ENCODE data around the gene CPSF4L. TPM values are rescaled to one million over a fixed set of nuclear protein-coding genes. Genes with fewer than 3 reads are reported as not detected.
A peak's percentile ranks its signal among the peaks of the same experiment; 100 is the strongest.

CPSF4L gene
- total and polyA plus RNA-seq, 2 donors from 2014 or later: not detected

DNA sequence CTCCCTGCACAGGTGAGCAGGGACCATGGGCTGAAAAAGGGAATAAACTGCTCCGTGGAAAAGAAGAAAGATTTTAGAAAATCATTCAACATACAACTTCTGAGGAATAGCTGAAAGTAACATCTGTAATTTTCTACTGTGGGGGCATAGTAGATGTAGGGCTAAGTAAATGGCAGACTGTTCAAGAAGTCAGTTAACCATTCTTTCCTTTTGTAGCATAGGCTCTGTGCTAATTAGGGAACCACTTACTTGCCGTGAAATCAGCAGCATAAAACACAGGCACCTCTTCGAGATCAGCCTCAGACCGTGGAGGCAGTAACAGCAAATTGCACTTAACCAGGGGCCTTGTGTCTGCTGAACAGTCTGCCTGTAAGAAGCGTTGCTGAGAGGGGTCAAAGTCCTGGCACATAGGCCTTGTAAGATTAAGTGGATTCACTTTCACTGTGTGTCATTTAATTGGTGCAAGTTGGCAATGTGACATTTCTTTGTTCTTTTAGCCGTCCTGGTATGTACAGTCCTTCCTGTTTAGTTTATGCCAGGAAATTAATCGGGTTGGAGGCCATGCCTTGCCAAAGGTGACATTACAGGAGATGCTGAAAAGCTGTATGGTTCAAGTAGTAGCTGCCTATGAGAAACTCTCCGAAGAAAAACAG lies 58.4 kb downstream of the CPSF4L start:
- Histone ChIP-seq H3K4me3 (ENCODE audit: low read length in 3 of 3) (peak overlapping the region in 1 of 3 donors; percentile 2), H3K9me3 (ENCODE audit: control insufficient read depth in 2 of 3, insufficient read depth in 1 of 3, low read length in 3 of 3) (no peaks in the 10 kb centered on the region), H3K9ac (ENCODE audit: low read length in 3 of 3) (no peak overlapping the region), H3K4me1 (ENCODE audit: control insufficient read depth in 2 of 3, insufficient read depth in 2 of 3, low read depth in 1 of 3, low read length in 3 of 3) (peaks cover 13 to 17% (median 15%) of the 10 kb centered on the region in 3 donors), H3K27me3 (ENCODE audit: control insufficient read depth, insufficient read depth, low read length) (no peaks in the 10 kb centered on the region), H3K36me3 (ENCODE audit: control insufficient read depth in 2 of 3, insufficient read depth in 3 of 3, low read length in 3 of 3) (peaks cover 21 to 68% (median 48%) of the 10 kb centered on the region in 3 donors), H3K27ac (ENCODE audit: low read depth in 2 of 2, low read length in 2 of 2) (peak overlapping the region in 1 of 2 donors; percentile 36)
- DNase-seq: peak in 3 of 5 donors; percentile 36 to 78 (median 70)
- intact Hi-C loops (cut with DNase I): no loop called here
- FAIRE-seq: no peak
- TF ChIP-seq, protein P1, sequence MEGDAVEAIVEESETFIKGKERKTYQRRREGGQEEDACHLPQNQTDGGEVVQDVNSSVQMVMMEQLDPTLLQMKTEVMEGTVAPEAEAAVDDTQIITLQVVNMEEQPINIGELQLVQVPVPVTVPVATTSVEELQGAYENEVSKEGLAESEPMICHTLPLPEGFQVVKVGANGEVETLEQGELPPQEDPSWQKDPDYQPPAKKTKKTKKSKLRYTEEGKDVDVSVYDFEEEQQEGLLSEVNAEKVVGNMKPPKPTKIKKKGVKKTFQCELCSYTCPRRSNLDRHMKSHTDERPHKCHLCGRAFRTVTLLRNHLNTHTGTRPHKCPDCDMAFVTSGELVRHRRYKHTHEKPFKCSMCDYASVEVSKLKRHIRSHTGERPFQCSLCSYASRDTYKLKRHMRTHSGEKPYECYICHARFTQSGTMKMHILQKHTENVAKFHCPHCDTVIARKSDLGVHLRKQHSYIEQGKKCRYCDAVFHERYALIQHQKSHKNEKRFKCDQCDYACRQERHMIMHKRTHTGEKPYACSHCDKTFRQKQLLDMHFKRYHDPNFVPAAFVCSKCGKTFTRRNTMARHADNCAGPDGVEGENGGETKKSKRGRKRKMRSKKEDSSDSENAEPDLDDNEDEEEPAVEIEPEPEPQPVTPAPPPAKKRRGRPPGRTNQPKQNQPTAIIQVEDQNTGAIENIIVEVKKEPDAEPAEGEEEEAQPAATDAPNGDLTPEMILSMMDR (IDR thresholded peaks at IDR 0.05; ENCODE audit: borderline replicate concordance, extremely low read depth, insufficient read depth): no peak

DNA sequence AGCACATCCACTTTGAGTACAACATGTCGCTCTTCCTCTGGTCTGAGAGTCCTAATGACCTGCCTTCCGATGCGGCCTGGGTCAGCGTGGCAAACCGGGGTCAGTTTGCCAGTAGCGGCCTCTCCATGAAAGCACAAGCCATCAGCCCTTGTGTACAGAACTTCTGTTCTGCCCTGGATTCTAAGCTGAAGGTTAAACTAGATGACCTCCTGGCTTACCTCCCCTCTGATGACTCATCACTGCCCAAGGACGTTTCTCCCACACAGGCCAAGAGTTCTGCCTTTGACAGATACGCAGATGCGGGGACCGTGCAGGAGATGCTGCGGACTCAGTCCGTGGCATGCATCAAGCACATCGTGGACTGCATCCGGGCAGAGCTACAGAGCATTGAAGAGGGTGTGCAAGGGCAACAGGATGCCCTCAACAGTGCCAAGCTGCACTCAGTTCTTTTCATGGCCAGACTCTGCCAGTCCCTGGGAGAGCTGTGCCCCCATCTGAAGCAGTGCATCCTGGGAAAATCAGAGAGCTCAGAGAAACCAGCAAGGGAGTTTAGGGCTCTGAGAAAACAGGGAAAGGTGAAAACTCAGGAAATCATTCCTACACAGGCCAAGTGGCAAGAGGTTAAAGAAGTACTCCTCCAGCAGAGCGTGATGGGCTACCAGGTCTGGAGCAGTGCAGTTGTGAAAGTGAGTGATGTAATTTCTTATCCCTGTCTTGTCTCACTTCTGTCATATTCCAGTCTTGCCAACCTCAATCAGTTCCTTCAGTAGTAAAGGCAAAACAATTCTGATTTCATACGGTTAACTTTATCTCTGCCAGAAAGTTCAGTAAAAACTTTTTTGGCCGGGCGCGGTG lies 60.2 kb downstream of the CPSF4L start:
- no peak overlapping the region for H3K4me3 ChIP-seq (ENCODE audit: low read length in 3 of 3)
- H3K4me1 ChIP-seq (ENCODE audit: control insufficient read depth in 2 of 3, insufficient read depth in 2 of 3, low read depth in 1 of 3, low read length in 3 of 3): peaks cover 13 to 17% (median 15%) of the 10 kb centered on the region in 3 donors
- FAIRE-seq: no peak
- no peaks in the 10 kb centered on the region for H3K9me3 ChIP-seq (ENCODE audit: control insufficient read depth in 2 of 3, insufficient read depth in 1 of 3, low read length in 3 of 3)
- H3K36me3 ChIP-seq (ENCODE audit: control insufficient read depth in 2 of 3, insufficient read depth in 3 of 3, low read length in 3 of 3): peaks cover 32 to 71% (median 52%) of the 10 kb centered on the region in 3 donors
- no peaks in the 10 kb centered on the region for H3K27me3 ChIP-seq (ENCODE audit: control insufficient read depth, insufficient read depth, low read length)
- TF ChIP-seq, protein P1 (IDR thresholded peaks at IDR 0.05; ENCODE audit: borderline replicate concordance, extremely low read depth, insufficient read depth): no peak
- no peak overlapping the region for H3K9ac ChIP-seq (ENCODE audit: low read length in 3 of 3)
- H3K27ac ChIP-seq (ENCODE audit: low read depth in 2 of 2, low read length in 2 of 2): no peak overlapping the region
- no peak for DNase-seq
- intact Hi-C loops (cut with DNase I): no loop called here

DNA sequence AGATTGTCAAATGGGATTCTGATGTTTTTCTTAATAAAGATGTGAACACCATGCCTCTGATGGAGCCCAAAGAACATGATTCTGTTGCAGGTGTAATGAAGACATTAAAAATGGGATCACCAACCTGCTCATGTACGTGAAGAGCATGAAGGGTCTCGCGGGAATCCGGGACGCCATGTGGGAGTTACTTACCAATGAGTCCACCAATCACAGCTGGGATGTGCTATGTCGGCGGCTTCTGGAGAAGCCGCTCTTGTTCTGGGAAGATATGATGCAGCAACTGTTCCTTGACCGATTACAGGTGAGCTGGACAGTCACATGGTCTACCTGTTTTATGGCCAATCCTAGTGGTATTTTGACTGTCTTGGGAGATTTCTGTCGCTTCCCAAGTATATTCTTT lies 61.2 kb downstream of the CPSF4L start:
- Histone ChIP-seq H3K36me3 (ENCODE audit: control insufficient read depth in 2 of 3, insufficient read depth in 3 of 3, low read length in 3 of 3) (peaks cover 26 to 63% (median 47%) of the 10 kb centered on the region in 3 donors), H3K27ac (ENCODE audit: low read depth in 2 of 2, low read length in 2 of 2) (no peak overlapping the region), H3K4me3 (ENCODE audit: low read length in 3 of 3) (no peak overlapping the region), H3K4me1 (ENCODE audit: control insufficient read depth in 2 of 3, insufficient read depth in 2 of 3, low read depth in 1 of 3, low read length in 3 of 3) (peaks cover 11 to 15% (median 13%) of the 10 kb centered on the region in 3 donors), H3K9ac (ENCODE audit: low read length in 3 of 3) (no peak overlapping the region), H3K27me3 (ENCODE audit: control insufficient read depth, insufficient read depth, low read length) (no peaks in the 10 kb centered on the region), H3K9me3 (ENCODE audit: control insufficient read depth in 2 of 3, insufficient read depth in 1 of 3, low read length in 3 of 3) (no peaks in the 10 kb centered on the region)
- intact Hi-C loops (cut with DNase I): no loop called here
- DNase-seq: no peak
- no peak for FAIRE-seq
- TF ChIP-seq, protein P1 (IDR thresholded peaks at IDR 0.05; ENCODE audit: borderline replicate concordance, extremely low read depth, insufficient read depth): no peak
